CD14-positive monocyte (primary cell): ENCODE data around the gene HINT2. TPM values are rescaled to one million over a fixed set of nuclear protein-coding genes. Genes with fewer than 3 reads are reported as not detected.

Experiments used
- DNase-seq, 3 donors: peaks; one replicate each; pipeline ENCODE4 v3.0.0-alpha.2; 2011 to 2022
- H2AFZ ChIP-seq: 2 replicates; pipeline ENCODE4 v1.6.0; 2012; ENCODE audit warnings: mild to moderate bottlenecking, low read depth, low read length, inconsistent platforms; ENCODE audit not compliant: insufficient read depth, poor library complexity, severe bottlenecking
- H3K27ac ChIP-seq, 2 donors: 1 replicate in 1 of 2; 2 replicates in 1 of 2; pipeline ENCODE4 v1.5.1; 2012 to 2013; ENCODE audit warnings: low read length in 2 of 2, control low read depth in 1 of 2, inconsistent platforms in 1 of 2, low read depth in 1 of 2, mild to moderate bottlenecking in 1 of 2
- H3K27me3 ChIP-seq, 2 donors: one replicate each; pipeline versions ENCODE4 v1.6.0 to v1.6.1; 2011 to 2013; ENCODE audit warnings: low read length in 2 of 2; ENCODE audit not compliant: control insufficient read depth in 2 of 2, insufficient read depth in 2 of 2
- H3K36me3 ChIP-seq, 2 donors: replicated peaks in 1 of 2; 1 replicate in 1 of 2; 2 replicates in 1 of 2; pipeline versions ENCODE4 v1.5.1 to v1.6.1; 2012 to 2013; ENCODE audit warnings: low read length in 2 of 2, control low read depth in 1 of 2, inconsistent platforms in 1 of 2, mild to moderate bottlenecking in 1 of 2; ENCODE audit not compliant: insufficient read depth in 2 of 2, control insufficient read depth in 1 of 2
- H3K4me1 ChIP-seq, 2 donors: 1 replicate in 1 of 2; 2 replicates in 1 of 2; pipeline versions ENCODE4 v1.5.1 to v1.6.1; 2012 to 2013; ENCODE audit warnings: low read length in 2 of 2, control low read depth in 1 of 2, inconsistent platforms in 1 of 2, mild to moderate bottlenecking in 1 of 2, moderate library complexity in 1 of 2; ENCODE audit not compliant: insufficient read depth in 2 of 2, control insufficient read depth in 1 of 2
- H3K4me2 ChIP-seq: replicated peaks from 2 replicates; pipeline ENCODE3; 2012; ENCODE audit warnings: low read length, moderate library complexity, mild to moderate bottlenecking; ENCODE audit not compliant: poor library complexity, severe bottlenecking; ENCODE audit errors: extremely low read depth
- H3K4me3 ChIP-seq, 3 experiments: fragments of 200-600 bp in 1 of 3; sonication (generic) in 1 of 3; replicated peaks in 1 of 3; 1 replicate in 2 of 3; 2 replicates in 1 of 3; pipeline ENCODE4 v1.5.1; 2011 to 2013; ENCODE audit warnings: low read length in 3 of 3, mild to moderate bottlenecking in 3 of 3, control low read depth in 2 of 3, low read depth in 2 of 3, inconsistent platforms in 1 of 3, moderate library complexity in 1 of 3
- H3K79me2 ChIP-seq: 2 replicates; pipeline ENCODE4 v1.6.0; 2012; ENCODE audit warnings: mild to moderate bottlenecking, control low read depth, inconsistent platforms, low read length, moderate library complexity; ENCODE audit not compliant: insufficient read depth
- H3K9ac ChIP-seq: 2 replicates; pipeline ENCODE4 v1.6.0; 2017; ENCODE audit warnings: low read length, mild to moderate bottlenecking; ENCODE audit not compliant: insufficient read depth, poor library complexity, severe bottlenecking
- H3K9me3 ChIP-seq, 2 donors: replicated peaks in 1 of 2; 1 replicate in 1 of 2; 2 replicates in 1 of 2; pipeline versions ENCODE4 v1.5.1 to v1.6.1; 2012 to 2013; ENCODE audit warnings: low read length in 2 of 2, control low read depth in 1 of 2; ENCODE audit not compliant: control insufficient read depth in 1 of 2, insufficient read depth in 1 of 2
- H4K20me1 ChIP-seq: 2 replicates; pipeline ENCODE4 v1.6.0; 2012; ENCODE audit warnings: mild to moderate bottlenecking, low read length, control low read depth, moderate library complexity; ENCODE audit not compliant: insufficient read depth
- H3K27ac Mint-ChIP-seq, 7 donors: one replicate each; pipeline ENCODE4 v1.8.0; 2020; ENCODE audit warnings: mild to moderate bottlenecking in 7 of 7, mixed read lengths in 7 of 7, moderate library complexity in 6 of 7, inconsistent platforms in 2 of 7
- H3K27me3 Mint-ChIP-seq, 3 donors: one replicate each; pipeline ENCODE4 v1.8.0; 2021 to 2022; ENCODE audit warnings: low read depth in 3 of 3, mild to moderate bottlenecking in 3 of 3, mixed read lengths in 3 of 3, moderate library complexity in 3 of 3, inconsistent platforms in 1 of 3
- H3K36me3 Mint-ChIP-seq, 2 donors: one replicate each; pipeline ENCODE4 v1.8.0; 2020; ENCODE audit warnings: mixed read lengths in 2 of 2, inconsistent platforms in 1 of 2, mild to moderate bottlenecking in 1 of 2
- H3K4me1 Mint-ChIP-seq: one replicate; pipeline ENCODE4 v1.8.0; 2020; ENCODE audit warnings: mild to moderate bottlenecking, mixed read lengths
- H3K4me3 Mint-ChIP-seq, 2 donors: one replicate each; pipeline ENCODE4 v1.8.0; 2020; ENCODE audit warnings: mild to moderate bottlenecking in 2 of 2, mixed read lengths in 2 of 2, moderate library complexity in 1 of 2
- H3K9me3 Mint-ChIP-seq, 7 donors: one replicate each; pipeline ENCODE4 v1.8.0; 2020 to 2022; ENCODE audit warnings: mixed read lengths in 7 of 7, mild to moderate bottlenecking in 6 of 7, moderate library complexity in 6 of 7, inconsistent platforms in 2 of 7
- CTCF ChIP-seq: fragments of 200-600 bp; IDR thresholded peaks from one replicate; pipeline ENCODE4 v1.8.0; 2022; ENCODE audit warnings: antibody characterized with exemption, mild to moderate bottlenecking
- WGBS: methylation state at CpG from one replicate; pipeline ENCODE4 v1.1.5; 2013; ENCODE audit warnings: missing lambda C conversion rate; ENCODE audit not compliant: insufficient coverage; 5-methylcytosine and 5-hydroxymethylcytosine counted together
- intact Hi-C, 2 donors: fragments of 100-400 bp; cut with micrococcal nuclease; formaldehyde crosslinking; loops; one replicate each; pipeline versions ENCODE4 v1.15.0 to v1.15.1; 2023
- polyA plus RNA-seq, 3 donors: library from polyadenylated mRNA; depleted of rRNA in 1 of 3; unstranded in 2 of 3; stranded (reverse) in 1 of 3; fragments of 300-500 nt in 2 of 3; fragments of >200 nt in 1 of 3; fragmentation: Illumina TruSeq in 2 of 3; gene quantifications; 1 replicate in 2 of 3; 2 replicates in 1 of 3; pipeline ENCODE4 v1.2.3, GENCODE V29; 2012 to 2021

HINT2 gene
- polyA plus RNA-seq, 3 donors: 19.9 to 64.5 (median 59.1) TPM

- peaks cover 8% of the 10 kb centered on the region for H3K4me1 Mint-ChIP-seq
- intact Hi-C loops: no loop called here
- H3K27ac Mint-ChIP-seq: no peak overlapping the region
These were observed 5.2 kb upstream of the HINT2 start for GRCh38 chr9:35820076-35820475.

GRCh38 chr9:35818341-35818740 is 3.5 kb upstream of the HINT2 start:
- no peak for DNase-seq
- Histone ChIP-seq H3K27ac (no peak overlapping the region), H3K4me2 (no peak overlapping the region), H3K27me3 (no peaks in the 10 kb centered on the region), H3K9me3 (no peaks in the 10 kb centered on the region), H3K9ac (no peak overlapping the region), H2AFZ (no peak overlapping the region), H3K79me2 (peaks cover 4% of the 10 kb centered on the region), H3K36me3 (no peaks in the 10 kb centered on the region), H4K20me1 (no peaks in the 10 kb centered on the region), H3K4me3 (no peak overlapping the region), H3K4me1 (peaks cover 17 to 22% of the 10 kb centered on the region in 2 donors)
- H3K36me3 Mint-ChIP-seq: no peaks in the 10 kb centered on the region
- H3K9me3 Mint-ChIP-seq: no peaks in the 10 kb centered on the region
- H3K4me1 Mint-ChIP-seq: peaks cover 18% of the 10 kb centered on the region
- peaks cover 1 to 8% (median 7%) of the 10 kb centered on the region in 3 donors for H3K27me3 Mint-ChIP-seq
- no peak for TF ChIP-seq CTCF
- no peak overlapping the region for H3K4me3 Mint-ChIP-seq
- WGBS: 100% methylated on average over 3 of the region's 3 CpGs
- H3K27ac Mint-ChIP-seq: no peak overlapping the region
- intact Hi-C loops: loop anchor here in 1 of 2 donors (10.0 kb wide), 1 partner anchor 214 kb away; the partner anchor contains the start of gene TESK1

More at GRCh38 chr9:35820076-35820475, 5.2 kb upstream of the HINT2 start:
- no peak for DNase-seq
- H3K36me3 ChIP-seq: no peaks in the 10 kb centered on the region
- no peaks in the 10 kb centered on the region for H3K9me3 Mint-ChIP-seq
- no peaks in the 10 kb centered on the region for H3K9me3 ChIP-seq
- H3K9ac ChIP-seq: no peak overlapping the region
- no peaks in the 10 kb centered on the region for H3K79me2 ChIP-seq
- H3K4me3 Mint-ChIP-seq: no peak overlapping the region
- H3K27ac ChIP-seq: no peak overlapping the region
- H3K4me3 ChIP-seq: no peak overlapping the region
- H4K20me1 ChIP-seq: no peaks in the 10 kb centered on the region
- peaks cover 5 to 10% of the 10 kb centered on the region in 2 donors for H3K4me1 ChIP-seq
- no peak for TF ChIP-seq CTCF
- peaks cover 1 to 8% (median 7%) of the 10 kb centered on the region in 3 donors for H3K27me3 Mint-ChIP-seq
- no peak overlapping the region for H2AFZ ChIP-seq
- no peaks in the 10 kb centered on the region for H3K27me3 ChIP-seq
- no peak overlapping the region for H3K4me2 ChIP-seq
- H3K36me3 Mint-ChIP-seq: no peaks in the 10 kb centered on the region
